SIG-M5 (cell line): ENCODE results near the gene SLC6A3.
"Not testable (repeated sequence)": the region's sequence is repeated elsewhere in the genome, so short reads cannot be mapped to it uniquely, and the experiment has no call there.

ENCODE experiments used
- DNase-seq: peaks from one replicate; lab custom pipeline; 2025; lab: John Stamatoyannopoulos, UW

Gene SLC6A3

DNA sequence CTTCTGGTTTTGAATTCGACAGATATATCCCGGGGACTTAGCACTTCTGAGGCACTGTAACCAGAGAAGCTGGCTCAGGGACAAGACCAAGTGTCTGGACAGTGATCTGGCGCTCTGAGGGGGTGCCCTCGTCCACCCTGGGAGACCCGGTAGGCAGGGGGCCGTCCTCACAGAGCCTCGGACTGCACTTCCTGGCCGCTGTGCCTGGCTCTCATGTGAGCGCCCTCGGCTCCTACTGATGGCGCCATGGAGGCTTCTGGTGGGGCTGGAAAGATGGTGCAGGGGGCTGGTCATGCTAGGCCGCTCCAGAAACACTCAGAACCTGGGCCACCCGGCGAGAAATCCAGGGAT lies 18.8 kb upstream of the SLC6A3 start:
- DNase-seq = no peak

DNA sequence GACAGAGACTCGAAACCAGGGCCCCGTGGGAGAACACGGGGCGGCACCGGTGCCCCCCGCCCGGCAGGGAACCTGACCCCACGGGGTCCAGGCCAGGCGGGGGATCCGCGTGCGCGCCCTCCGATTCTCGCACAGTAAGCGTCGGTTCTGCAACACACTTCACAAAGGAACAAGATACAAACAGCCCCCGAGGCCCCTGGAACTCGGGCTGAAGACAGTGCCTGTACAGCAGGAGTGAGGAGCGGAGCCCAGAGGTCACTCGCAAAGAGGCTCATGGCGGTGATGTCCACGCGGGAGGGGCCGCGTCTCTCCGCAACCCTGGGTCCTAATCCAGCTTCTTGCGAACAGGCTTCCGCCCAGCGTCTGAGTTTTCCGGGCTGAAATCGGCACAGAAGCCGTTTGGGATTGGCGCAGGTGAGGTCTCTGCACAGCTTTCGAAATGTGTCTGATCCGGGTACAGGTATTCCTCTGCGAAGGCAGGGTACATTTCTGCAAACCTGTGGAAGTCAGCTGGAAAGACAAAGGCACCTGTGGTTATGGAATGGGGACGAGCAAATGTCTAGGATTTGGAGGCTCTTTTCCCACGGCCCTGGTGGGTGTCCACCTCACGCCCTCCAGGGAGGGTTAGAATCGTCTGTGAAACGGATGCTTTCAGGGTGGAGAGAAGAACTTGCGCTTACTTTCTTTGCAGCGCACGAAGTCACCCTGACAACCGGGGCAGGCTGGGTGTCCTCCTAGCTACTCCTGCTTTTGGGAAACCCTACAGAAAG lies 18.3 kb upstream of the SLC6A3 start:
- no peak for DNase-seq

DNA sequence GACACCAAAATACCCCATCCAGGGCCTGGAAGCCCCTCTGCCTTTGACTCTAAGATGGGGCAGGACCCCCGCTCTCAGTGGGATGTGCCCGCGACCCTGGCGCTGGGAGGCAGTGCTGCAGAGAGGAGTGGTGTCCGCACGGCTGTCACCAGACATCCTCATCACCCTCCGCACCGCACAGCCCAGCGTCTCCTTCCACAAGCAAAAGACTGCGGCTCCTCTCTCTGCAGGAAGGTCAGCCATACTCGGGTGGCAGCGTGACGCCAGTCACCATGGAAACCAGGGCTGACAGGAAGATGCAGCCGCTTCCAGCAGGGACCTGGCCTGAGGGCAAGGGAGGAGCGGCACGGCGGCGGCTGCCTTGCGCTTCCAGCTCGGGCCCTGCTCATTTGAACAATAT lies 17.1 kb upstream of the SLC6A3 start:
- no peak for DNase-seq

DNA sequence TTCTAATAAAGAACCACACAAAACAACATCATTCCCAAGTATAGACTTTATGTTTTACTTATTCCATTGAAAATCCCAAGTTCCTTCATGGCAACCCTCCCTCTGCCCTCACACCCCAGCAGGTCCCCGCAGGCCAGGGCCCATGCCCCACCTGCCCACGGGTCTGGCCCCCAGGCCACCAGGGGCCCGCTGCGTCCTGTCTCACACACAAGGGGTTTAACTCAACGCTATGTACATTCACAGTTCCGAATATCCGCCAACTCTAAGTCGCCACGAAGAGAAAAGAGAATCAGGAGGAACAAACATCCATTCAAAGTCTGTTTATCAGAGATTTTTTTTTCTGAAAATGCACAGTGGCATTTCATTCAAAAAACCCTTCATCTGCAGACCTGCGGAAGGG lies 16.2 kb upstream of the SLC6A3 start:
- DNase-seq = no peak

DNA sequence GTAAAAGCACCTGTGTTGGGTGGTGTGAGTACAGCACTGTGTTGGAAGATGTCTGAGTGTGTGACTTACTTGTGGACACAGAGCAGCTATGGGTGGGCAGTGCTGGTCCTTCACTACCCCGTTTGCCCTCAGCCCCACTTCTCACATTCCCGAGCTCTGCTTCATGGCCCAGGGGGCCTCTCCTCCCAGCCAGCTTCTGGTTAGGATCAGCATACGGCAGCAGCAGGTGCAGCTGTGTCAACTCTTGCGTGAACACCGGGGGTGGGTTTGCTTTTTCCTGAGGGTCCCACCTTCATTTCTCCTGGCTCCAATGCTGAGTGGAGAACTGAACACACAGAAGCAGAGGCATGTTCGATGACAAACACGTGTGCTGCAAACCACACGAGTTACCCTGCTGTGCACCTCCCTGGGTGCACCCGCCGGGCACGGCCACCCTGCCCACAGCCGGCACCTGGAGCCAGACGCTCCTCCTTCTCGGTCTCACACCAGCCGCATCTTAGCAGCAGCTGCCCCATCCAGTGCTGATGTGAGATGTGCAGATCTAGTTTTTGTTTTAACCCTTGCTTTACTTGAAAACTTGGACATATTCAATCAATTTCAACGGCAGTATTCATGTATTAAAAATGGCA lies 14.9 kb upstream of the SLC6A3 start:
- no peak for DNase-seq

DNA sequence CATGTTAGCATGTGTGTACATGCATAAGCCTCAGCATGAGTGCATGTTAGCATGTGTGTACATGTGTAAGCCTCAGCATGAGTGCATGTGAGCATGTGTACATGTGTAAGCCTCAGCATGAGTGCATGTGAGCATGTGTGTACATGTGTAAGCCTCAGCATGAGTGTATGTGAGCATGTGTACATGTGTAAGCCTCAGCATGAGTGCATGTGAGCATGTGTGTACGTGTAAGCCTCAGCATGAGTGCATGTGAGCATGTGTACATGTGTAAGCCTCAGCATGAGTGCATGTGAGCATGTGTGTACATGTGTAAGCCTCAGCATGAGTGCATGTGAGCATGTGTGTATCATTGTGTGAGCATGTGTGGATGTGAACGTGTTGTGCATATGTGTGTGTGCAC lies 14.2 kb upstream of the SLC6A3 start:
- DNase-seq = not testable (repeated sequence)

DNA sequence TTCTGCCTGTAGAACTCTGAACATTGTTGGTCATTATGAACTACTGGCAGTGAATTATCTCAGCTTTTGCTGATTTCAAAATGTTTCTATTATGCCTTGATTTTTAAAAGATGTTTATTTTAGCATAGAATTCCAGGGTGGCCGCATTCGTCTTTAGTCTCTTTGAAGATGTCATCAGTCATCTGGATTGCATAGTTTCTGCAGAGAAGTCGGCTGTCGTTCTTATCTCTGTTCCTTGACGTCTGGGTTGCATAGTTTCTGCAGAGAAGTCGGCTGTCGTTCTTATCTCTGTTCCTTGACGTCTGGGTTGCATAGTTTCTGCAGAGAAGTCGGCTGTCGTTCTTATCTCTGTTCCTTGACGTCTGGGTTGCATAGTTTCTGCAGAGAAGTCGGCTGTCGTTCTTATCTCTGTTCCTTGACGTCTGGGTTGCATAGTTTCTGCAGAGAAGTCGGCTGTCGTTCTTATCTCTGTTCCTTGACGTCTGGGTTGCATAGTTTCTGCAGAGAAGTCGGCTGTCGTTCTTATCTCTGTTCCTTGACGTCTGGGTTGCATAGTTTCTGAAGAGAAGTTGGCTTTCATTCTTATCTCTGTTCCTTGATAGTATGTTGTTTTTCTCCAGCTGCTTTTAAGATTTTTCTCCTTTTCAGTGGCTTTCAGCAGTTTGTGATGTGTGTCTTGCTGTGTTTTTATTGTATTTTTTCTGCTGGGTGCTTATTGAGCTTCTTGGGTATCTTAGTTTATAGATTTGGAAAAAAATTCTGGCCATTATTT lies 11.1 kb upstream of the SLC6A3 start:
- not testable (repeated sequence) for DNase-seq

DNA sequence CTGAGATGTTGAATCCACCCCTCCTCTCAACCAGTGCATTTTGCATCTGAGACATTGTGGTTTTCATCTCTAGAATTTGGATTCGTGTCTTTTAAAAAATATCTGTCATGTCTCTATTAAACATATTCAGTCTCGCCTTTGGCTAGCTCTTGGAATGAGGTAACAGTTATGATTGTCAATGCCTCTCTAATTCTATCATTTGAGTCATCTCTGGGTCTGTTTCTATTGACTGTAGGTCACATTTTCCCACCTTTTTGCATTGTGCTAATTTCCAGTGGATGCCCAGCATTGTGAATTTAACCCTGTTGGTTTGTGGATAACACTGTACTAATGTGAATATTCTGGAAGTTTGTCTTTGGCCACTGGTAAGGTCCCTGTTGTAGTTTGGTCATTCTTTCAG lies 8.4 kb upstream of the SLC6A3 start:
- DNase-seq = no peak

DNA sequence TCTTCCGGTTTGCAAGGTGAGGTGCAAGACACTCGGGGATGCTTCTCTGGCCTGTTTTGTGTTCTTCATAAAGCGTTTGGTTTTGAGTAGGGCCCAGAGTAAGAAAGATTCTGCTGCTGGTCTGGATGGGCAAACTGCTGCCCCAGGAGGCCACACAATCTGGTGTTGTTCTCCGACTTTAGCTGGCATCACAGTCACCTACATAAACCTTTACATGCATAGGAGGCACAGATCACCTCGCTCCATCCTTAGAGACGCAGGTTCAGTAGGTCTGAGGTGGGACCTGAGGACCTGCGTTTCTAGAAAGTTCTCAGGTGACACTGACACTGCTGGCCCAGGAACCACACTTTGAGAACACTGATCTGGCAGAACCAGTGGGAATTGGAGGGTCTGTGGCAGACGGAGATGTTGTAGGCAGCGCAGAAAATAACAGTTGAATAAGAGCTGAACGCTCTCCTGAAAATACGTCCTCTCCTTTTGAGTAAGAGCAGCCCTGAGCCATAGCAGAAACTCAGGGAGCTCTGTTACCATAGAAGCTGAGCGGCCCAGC lies 3.9 kb upstream of the SLC6A3 start:
- DNase-seq = no peak

DNA sequence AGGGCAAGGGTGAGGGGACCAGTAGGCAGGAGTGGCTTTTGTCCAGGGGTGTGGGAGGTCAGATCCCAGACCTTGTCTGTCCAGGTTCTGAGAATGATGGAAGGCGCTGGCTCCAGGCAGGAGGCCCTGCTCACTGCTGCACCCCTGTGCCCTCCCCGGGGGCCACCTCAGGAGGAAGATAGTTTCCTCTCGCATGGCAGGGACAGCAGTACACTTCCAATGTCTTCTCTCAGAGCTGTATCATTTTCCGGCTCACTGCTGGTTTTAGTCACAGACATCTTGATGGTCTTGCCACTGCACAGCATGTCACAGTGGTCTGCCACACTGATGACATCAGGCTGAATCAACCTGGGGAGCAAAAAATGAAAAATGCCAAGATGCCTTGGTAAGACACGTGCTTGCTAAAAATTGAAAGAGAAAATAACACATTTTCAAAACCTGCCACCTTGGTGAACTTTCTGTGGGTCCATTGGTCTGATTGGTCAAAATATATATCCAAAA lies 3.3 kb upstream of the SLC6A3 start:
- DNase-seq = no peak

DNA sequence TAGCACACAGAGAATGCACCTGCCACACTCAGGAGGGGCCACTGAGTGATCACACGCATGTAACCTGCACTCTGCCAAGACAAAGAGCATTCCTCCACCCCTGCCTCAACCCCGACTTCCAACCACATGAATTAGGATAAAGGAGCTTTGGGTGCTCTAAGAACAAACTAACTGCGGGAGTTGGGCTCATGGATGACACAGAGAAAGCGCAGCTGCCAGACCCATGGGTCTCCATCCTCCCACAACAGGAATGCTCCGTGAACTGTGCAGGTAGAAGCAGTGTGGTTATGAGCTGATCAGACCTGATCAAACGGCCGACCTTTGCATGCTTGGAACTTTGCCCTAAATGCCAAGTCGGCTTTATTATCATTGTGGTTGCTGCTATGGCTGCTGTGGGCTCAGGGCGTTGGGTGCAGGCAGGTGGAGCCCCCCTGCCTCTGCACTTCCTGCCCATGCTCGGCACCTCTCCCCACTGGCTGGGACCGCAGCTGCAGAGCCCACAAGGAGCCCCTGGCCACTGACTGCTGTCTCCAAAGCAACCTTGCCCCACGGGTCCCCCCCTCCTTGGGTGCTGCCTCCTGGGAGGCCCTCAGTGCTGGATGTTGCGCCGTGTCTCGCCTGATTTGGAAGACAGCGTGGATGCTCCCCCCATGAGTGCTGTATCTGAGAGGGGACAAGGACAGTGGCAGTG lies 2.6 kb upstream of the SLC6A3 start:
- DNase-seq = no peak

DNA sequence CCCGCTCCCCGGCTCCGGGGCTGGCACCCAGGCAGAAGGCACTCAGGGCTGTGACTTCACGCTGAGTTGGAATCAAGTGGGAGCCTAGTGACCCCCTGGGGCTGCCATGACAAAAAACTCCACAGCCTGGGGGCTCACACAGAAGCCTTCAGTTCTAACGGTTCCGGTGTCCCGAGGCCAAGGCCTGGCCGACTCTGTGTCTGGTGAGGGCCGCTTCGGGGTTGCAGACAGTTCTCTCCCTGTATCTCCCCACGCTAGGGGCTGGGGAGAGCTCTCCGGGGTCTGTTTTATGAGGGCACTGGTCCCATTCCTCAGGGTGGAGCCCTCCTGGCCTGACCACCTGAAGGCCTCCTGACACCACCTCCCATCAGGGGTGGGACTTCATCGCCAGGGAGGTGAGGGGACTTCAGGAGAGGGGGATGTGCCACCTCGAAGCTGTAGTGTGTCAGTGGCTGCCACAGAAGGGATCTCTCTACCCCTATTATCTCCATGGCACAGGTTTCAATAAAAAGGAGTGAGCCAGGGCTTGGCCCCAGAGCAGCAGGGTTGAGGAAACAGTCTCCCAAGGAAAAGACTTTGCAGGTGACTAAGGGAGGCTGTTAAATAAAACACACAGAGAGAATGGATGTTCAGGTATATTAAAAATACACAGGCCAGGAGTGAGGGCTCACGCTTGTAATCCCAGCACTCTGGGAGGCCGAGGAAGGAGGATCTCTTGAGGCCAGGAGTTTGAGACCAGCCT lies 1.5 kb upstream of the SLC6A3 start:
- no peak for DNase-seq

DNA sequence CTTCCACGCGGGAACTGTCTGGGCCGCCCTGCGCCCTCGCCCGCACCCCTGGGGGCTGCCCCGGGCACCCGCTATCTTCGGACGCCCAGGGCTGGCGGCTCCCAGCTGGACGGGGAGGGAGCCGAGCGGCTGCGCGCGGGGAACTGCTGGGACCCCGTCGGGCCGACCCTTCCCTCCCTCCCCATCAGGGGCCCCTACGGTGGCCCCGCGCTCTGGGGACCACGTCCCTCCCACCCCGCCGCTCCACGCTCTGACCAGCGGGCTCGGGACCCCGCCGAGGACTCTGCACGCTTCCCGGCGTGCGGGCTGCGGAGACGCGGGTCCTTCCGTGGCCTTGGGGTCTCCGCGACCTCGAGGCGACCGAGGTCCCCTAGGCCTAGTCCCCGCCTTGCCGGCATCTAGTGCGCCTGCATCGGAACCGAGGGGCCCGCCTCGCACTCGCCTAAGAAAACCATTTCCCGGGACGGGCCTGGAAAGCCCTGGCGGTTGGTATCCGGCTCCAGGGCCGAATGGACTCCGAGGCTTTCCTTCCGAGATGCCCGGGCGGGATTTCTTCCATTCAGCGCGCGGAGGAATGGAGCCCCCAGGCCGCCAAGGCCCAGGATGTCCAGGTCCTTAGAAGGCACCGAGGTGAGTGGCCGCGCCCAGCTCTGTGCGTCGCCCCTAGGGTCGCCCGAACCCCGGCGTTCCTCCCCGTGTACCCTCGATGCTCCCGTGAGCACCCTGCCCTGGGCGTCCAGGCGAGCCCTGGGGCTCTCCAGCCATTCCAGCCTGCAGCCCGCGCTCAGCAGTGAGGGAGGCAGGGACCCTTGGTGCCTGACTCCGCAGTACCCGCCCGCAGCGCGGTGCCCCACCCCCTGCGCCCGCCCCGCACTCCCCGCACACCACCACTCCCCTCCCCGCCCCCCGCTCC lies 705 bp upstream of the SLC6A3 start:
- DNase-seq = no peak

DNA sequence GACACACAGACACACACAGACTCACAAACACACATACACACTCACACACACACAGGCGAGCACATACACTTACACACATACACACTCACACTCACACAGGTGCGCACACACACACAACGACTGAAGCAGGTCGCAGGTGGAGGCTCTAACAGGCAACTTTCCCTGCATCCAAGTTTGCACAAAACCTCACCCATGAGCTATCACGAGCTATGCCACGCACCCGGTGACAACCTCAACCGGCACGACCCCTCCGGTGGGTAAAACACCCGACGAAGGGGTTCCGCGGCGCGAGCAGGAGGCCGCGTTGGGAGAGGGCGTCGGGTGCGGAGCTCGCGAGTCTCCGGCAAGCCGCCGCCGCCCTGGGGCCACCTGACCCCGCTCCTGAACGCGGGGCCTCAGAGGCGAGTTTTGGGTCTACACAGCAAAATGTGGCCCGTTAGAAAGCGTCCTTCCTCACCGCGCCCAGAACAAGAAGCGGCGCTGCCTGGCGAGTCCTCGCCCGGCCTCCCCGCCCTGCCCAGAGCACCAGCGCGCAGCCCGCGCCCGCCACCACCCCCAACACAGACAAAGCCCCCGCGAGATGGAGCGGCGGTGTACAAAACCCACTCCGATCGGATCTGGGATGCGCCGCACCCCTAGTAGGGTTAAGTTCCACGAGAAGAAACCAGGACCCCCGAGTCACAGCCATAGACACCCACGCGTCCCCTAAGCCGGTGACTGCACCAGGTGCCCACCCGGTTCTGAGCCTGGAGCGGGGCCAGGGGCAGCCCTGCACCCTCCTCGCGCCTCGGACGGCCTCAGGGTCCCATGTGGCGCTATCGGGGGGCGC lies 665 bp downstream of the SLC6A3 start:
- DNase-seq = no peak

DNA sequence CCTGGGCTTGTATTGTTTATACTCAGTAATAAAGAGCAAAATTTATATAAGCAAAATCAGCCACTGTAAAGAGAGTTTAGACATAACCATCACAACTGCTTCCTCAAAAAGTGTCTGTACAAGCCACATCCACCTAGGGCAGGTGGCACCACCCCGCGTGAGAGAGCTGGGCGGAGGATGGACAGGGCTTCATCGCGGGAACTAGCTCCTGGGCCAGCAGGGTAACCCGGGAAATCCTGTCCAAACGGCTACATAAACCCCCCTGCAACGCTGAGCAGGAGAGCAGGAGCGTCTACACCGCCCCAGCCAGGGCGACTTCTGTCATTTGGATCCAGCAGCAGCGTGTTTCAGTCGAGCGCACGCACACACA lies 1.3 kb downstream of the SLC6A3 start:
- DNase-seq = no peak

DNA sequence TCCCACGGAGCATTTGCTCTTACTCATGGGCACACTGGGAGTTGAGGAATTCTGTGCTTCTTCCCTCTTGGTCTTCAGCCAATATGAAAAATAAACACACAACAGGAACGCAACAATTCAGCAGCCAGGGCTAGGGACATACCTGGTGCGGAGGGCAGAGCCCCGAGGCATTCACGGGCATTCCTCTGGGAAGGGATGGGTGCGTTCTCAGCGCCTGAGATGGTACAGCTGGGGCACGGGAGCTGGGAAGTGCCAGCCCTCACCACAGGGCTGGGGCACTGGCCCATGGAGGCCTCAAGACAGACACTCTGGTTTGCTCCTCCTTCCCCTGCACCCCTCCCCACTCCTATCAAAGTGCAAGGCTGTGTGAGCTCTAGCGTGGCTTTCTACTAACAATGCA lies 2.1 kb downstream of the SLC6A3 start:
- DNase-seq = no peak

DNA sequence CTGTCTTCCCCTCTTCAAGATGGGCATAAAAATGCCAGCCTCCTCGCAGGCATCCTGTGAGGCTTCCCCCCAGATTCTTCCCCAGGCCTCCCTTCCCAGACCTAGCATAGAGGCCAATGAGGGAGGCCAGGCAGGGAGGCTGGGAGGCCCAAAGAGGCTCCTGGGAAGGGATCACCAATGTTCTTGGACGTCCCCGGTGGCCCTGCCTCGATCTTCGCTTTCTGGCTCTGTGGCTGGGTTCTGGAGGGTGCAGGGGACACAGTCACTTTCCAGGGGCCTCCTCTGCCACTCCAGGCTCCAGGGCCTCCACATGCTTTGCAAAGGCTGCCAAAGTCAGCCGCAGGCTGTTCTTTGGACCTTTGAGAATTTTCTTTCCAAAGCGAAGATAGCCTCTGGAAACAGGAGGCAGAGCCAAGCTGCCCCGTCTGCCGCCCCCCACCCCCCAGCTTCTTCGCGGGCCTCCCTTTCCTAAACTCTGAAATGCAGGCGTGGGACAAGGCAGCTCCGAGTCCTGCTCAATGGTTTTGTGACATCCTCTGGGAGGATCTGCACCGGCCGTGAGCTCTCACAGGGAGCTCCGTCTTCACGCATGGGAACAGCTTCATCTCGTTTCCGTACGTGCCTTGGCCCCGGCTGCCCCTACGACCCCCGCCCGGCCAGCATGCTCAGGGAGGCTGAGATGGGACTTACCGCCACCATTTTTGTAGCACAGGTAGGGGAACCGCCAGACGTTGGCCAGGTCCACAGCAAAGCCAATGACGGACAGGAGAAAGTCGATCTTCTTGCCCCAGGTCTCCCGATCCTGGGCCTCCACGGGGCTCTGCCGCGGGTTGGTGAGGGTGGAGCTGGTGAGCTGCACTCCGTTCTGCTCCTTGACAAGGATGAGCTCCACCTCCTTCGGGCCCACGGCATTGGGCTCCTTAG lies 2.8 kb downstream of the SLC6A3 start:
- no peak for DNase-seq

DNA sequence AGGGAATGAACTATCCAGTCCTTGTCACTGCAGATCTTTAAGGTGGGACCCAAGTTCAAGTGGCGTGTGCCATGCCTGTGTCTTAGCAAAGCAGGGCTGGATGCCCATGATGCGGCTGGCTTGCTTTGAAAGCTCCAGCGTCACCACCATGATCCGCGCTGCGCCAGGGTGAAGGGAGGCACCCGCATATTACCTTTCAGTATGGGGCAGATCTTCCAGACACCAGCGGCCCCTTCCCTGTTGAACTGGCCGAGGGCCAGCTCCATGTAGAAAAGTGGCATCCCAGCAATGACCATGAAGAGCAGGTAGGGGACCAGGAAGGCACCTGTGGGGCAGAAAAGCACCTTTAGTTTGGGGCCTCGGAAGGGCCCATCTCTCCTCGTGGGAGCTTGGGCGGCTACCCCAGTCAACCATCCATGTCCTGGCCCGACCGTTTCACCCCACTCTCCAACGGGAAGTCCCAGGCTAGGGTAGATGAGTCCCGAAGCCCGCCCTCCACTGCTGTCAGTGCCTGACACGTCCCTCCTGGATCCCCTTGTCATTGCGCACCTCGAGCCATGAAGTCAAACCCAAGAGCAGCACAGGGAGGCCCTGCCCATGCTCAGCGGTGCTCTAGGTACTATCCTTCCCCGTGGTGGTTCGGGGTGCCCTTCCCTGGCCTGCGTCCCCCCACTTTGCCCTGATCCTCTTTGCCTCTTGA lies 3.9 kb downstream of the SLC6A3 start:
- no peak for DNase-seq
